Endothelial cell of umbilical vein (primary cell): Measurements from ENCODE around the gene C9orf153.

Experiments
- EZH2 ChIP-seq: IDR thresholded peaks from 2 replicates; pipeline ENCODE4 v1.6.1; 2012; ENCODE audit warnings: borderline replicate concordance, low read depth, mild to moderate bottlenecking, moderate library complexity, low read length, inconsistent platforms; ENCODE audit not compliant: severe bottlenecking
- POLR2A ChIP-seq: IDR thresholded peaks from 2 replicates; pipeline ENCODE4 v1.6.1; 2012; ENCODE audit warnings: low read depth, mild to moderate bottlenecking, control low read depth, low read length
- POLR2AphosphoS5 ChIP-seq: IDR thresholded peaks from 2 replicates; pipeline ENCODE4 v1.6.1; 2012; ENCODE audit warnings: low read depth, mild to moderate bottlenecking, control low read depth, low read length, moderate library complexity; ENCODE audit not compliant: insufficient read depth

DNA sequence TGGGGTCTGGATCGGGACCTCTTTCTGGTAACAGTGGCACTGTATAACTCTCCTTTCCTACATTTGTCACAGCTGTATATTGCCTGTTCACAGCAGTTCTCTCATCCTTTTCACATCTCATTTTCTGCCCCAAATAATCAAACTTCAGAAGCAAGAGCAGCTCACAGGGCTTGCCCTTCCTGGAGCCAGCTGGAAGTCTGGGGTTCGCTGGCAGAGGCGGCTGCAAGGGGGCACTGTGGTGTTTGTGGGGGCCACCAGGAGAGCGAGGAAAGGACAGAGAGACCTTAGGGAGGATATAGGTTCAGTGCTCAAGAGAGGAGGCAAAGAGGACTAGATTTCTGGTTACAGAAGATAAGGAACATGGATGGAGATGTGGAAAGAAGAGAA, 75.3 kb downstream of the C9orf153 start:
- TF ChIP-seq POLR2A (no peak), POLR2AphosphoS5 (no peak), EZH2 (no peak)
